HepG2 (cell line): ENCODE data around the gene METTL27. TPM values are rescaled to one million over a fixed set of nuclear protein-coding genes. Genes with fewer than 3 reads are reported as not detected.

ENCODE experiments used
- CBX1 ChIP-seq: IDR thresholded peaks from one replicate; pipeline ENCODE4 v1.6.1; 2016; ENCODE audit warnings: antibody characterized with exemption, low read depth
- CREB1 ChIP-seq, 2 experiments: fragments of 450-650 bp in 1 of 2; IDR thresholded peaks; 2 replicates each; pipeline ENCODE4 v1.6.1; 2016 to 2017; ENCODE audit warnings: control low read depth in 1 of 2, mild to moderate bottlenecking in 1 of 2, missing compliant biosample characterization in 1 of 2, missing genetic modification characterization in 1 of 2
- FOSL1 ChIP-seq: sonication (generic); formaldehyde crosslinking; IDR thresholded peaks from 2 replicates; pipeline ENCODE4 v1.9.0; 2021; ENCODE audit warnings: missing genetic modification reagents, borderline replicate concordance
- HMGXB4 ChIP-seq, 2 experiments: sonication (generic) in 1 of 2; formaldehyde crosslinking in 1 of 2; IDR thresholded peaks; 2 replicates each; pipeline versions ENCODE4 v1.4.0 to v1.6.1; 2018 to 2020; ENCODE audit warnings: missing genetic modification reagents in 2 of 2, borderline replicate concordance in 1 of 2, low read depth in 1 of 2, mild to moderate bottlenecking in 1 of 2, missing biosample characterization in 1 of 2
- KMT2B ChIP-seq: IDR thresholded peaks from 2 replicates; pipeline ENCODE4 v1.6.1; 2016; ENCODE audit warnings: missing genetic modification reagents, missing compliant biosample characterization
- MEF2D ChIP-seq: sonication (generic); formaldehyde crosslinking; IDR thresholded peaks from 2 replicates; pipeline ENCODE4 v1.5.1; 2020; ENCODE audit warnings: mild to moderate bottlenecking, missing genetic modification reagents
- MLXIP ChIP-seq: sonication (generic); formaldehyde crosslinking; IDR thresholded peaks from 2 replicates; pipeline ENCODE4 v1.9.0; 2021; ENCODE audit warnings: missing genetic modification reagents, borderline replicate concordance
- NR2F6 ChIP-seq, 2 experiments: IDR thresholded peaks; 2 replicates each; pipeline ENCODE4 v1.6.1; 2016; ENCODE audit warnings: antibody characterized with exemption in 1 of 2, mild to moderate bottlenecking in 1 of 2
- NRL ChIP-seq: sonication (generic); formaldehyde crosslinking; IDR thresholded peaks from 2 replicates; pipeline ENCODE4 v1.5.0; 2020; ENCODE audit warnings: missing genetic modification reagents, mild to moderate bottlenecking, moderate library complexity, borderline replicate concordance
- PPARG ChIP-seq: conservative IDR thresholded peaks from 2 replicates; pipeline ENCODE4 v1.6.1; 2016; ENCODE audit warnings: missing biosample characterization, missing genetic modification reagents
- SNAPC2 ChIP-seq: sonication (generic); formaldehyde crosslinking; IDR thresholded peaks from 2 replicates; pipeline ENCODE4 v1.8.1; 2022; ENCODE audit warnings: mild to moderate bottlenecking, missing genetic modification reagents
- THAP11 ChIP-seq: IDR thresholded peaks from 2 replicates; pipeline ENCODE4 v1.6.1; 2016; ENCODE audit warnings: missing biosample characterization, missing genetic modification reagents
- TOE1 ChIP-seq: sonication (generic); formaldehyde crosslinking; IDR thresholded peaks from 2 replicates; pipeline ENCODE4 v1.4.0; 2020; ENCODE audit warnings: mild to moderate bottlenecking, missing genetic modification reagents
- ZNF280D ChIP-seq: sonication (generic); formaldehyde crosslinking; IDR thresholded peaks from 2 replicates; pipeline ENCODE4 v1.5.1; 2020; ENCODE audit warnings: mild to moderate bottlenecking, missing genetic modification reagents
- ZNF329 ChIP-seq: sonication (generic); formaldehyde crosslinking; IDR thresholded peaks from 2 replicates; pipeline ENCODE4 v1.9.0; 2021; ENCODE audit warnings: low read depth, mild to moderate bottlenecking, missing genetic modification reagents
- ZNF589 ChIP-seq: sonication (generic); formaldehyde crosslinking; conservative IDR thresholded peaks from 2 replicates; pipeline ENCODE4 v1.8.0; 2022; ENCODE audit warnings: mild to moderate bottlenecking, moderate library complexity, missing genetic modification reagents
- ZSCAN25 ChIP-seq: sonication (generic); formaldehyde crosslinking; IDR thresholded peaks from 2 replicates; pipeline ENCODE4 v1.8.0; 2022; ENCODE audit warnings: mild to moderate bottlenecking, missing genetic modification reagents
- polyA plus RNA-seq, 8 experiments: library from polyadenylated mRNA; depleted of rRNA in 3 of 8; stranded (reverse) in 7 of 8; unstranded in 1 of 8; fragments of >200 nt; fragmentation: Illumina TruSeq in 4 of 8; extraction: Trizol in 4 of 8; gene quantifications; 2 replicates each; pipeline versions ENCODE4 v1.2.1 to v1.2.3, GENCODE V29; 2011 to 2016; ENCODE audit warnings: low read depth in 4 of 8, missing spikeins in 1 of 8, mixed read lengths in 1 of 8; ENCODE audit not compliant: insufficient read depth in 1 of 8
- total RNA-seq, 5 experiments: library from RNA; depleted of rRNA; stranded (reverse); fragments of >200 nt; fragmentation: Illumina TruSeq; extraction: Trizol; gene quantifications; 2 replicates each; pipeline ENCODE4 v1.2.3, GENCODE V29; 2016; ENCODE audit warnings: low read depth in 1 of 5

Gene METTL27
- total and polyA plus RNA-seq, 2 of the 13 experiments (the other 11 are each of a cell fraction or from before 2014, with no cell fraction given) = 2.0 to 3.0 TPM

GRCh38 chr7:73830681-73831583, 11.4 kb downstream of the METTL27 start, which contains the start of gene CLDN4 (continued):
- TF ChIP-seq MLXIP (no peak), MEF2D (CRISPR knock-in tag) (peak; percentile 48; the same call in 1 of the 2 replicates), TOE1 (CRISPR knock-in tag) (no peak), CBX1 (peak; percentile 28), NRL (CRISPR knock-in tag) (no peak), SNAPC2 (CRISPR knock-in tag) (no peak), PPARG (no peak), KMT2B (CRISPR knock-in tag) (peak; percentile 11; the same call in 1 of the 2 replicates), NR2F6 (IDR thresholded peaks at IDR 0.05) (no peak), NR2F6 (CRISPR knock-in tag; IDR thresholded peaks at IDR 0.05) (no peak), HMGXB4 (CRISPR knock-in tag; IDR thresholded peaks at IDR 0.05; ENCODE audit: borderline replicate concordance in 1 of 2, low read depth in 1 of 2) (0 out of 4 replicates have a peak, but pooled peaks of 1 of the 2 experiments have one; percentile 47), CREB1 (IDR thresholded peaks at IDR 0.05) (peak; percentile 59), CREB1 (CRISPR knock-in tag; IDR thresholded peaks at IDR 0.05) (no peak), THAP11 (CRISPR knock-in tag) (no peak), ZNF589 (CRISPR knock-in tag) (peak; percentile 62; the same call in 1 of the 2 replicates), ZNF280D (CRISPR knock-in tag) (no peak), FOSL1 (CRISPR knock-in tag) (no peak), ZSCAN25 (CRISPR knock-in tag) (peak; percentile 70; the same call in 1 of the 2 replicates), ZNF329 (no peak)
